Activated CD8-positive, alpha-beta memory T cell treated with anti-CD3 and anti-CD28 coated beads for 4 hours (primary cell): ENCODE measurements around the gene ZDHHC13.

ENCODE experiments used
- DNase-seq, 2 donors: peaks; one replicate each; pipeline ENCODE4 v3.0.0-alpha.2; 2020; ENCODE audit warnings: low read depth in 2 of 2

The ZDHHC13 gene, protein sequence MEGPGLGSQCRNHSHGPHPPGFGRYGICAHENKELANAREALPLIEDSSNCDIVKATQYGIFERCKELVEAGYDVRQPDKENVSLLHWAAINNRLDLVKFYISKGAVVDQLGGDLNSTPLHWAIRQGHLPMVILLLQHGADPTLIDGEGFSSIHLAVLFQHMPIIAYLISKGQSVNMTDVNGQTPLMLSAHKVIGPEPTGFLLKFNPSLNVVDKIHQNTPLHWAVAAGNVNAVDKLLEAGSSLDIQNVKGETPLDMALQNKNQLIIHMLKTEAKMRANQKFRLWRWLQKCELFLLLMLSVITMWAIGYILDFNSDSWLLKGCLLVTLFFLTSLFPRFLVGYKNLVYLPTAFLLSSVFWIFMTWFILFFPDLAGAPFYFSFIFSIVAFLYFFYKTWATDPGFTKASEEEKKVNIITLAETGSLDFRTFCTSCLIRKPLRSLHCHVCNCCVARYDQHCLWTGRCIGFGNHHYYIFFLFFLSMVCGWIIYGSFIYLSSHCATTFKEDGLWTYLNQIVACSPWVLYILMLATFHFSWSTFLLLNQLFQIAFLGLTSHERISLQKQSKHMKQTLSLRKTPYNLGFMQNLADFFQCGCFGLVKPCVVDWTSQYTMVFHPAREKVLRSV

DNA sequence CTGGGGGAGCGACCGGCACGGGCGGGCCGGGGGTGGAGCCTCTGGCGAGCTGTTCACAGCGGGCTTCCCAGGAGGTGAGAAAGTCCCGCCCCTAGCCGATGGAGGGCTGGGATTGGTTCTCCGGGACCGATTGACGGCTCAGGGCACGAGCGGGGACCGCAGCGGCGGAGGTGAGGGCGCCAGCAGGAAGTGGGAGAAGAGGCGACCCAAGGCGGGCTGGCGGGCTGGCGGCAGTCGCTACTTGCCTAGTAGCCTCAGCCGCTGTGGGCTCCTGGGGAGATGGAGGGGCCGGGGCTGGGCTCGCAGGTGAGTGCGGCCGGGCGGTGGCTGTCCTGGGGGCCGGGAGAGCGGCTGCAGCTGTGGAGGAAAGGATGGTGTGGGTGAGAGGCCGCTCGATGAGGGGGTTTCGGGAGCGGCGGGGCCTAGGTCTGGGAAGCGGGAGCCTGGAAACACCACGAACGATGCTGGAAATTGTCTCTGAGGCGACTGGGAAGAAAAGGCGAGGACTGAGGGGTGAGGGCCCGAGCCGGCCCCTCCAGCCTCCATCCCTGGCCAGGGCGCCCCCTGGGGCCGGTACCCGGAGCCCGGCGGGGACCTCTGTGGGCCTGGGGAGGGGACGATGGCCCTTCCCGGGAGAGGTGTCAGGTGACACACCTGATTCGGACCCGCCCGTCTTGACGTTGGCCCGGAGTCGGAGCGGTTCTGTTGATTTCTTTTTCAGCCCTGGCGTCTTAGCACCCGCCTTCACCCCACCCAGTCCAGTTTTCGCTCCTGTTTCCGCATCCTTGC is at the start of gene ZDHHC13:
Gene ZDHHC13, plus strand, starts transcription at position 198 of the 789 bp plus-strand sequence. Its CDS starts 82 bp downstream, at position 280.
- DNase-seq: peak; percentile 88

DNA sequence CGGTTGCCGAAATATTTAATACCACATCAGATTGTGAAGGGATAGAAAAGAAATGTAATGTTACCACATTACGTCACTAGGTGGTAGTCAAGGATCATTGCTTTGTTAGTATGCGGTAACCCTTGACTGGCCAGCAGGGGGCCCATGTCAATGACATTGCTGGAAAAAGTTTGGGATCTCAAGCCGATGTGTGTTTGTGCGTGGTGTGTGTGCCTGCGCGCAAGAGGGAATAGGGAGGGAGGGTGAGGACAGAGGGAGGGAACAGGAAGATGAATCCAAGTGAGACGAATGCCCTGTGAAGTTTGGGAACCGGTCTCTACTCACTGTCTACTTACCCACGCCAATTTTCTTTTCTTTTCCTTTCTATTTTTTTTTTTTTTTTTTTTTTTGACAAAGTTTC is 45.7 kb upstream of the ZDHHC13 start:
- peak; percentile 7 to 13 for DNase-seq

DNA sequence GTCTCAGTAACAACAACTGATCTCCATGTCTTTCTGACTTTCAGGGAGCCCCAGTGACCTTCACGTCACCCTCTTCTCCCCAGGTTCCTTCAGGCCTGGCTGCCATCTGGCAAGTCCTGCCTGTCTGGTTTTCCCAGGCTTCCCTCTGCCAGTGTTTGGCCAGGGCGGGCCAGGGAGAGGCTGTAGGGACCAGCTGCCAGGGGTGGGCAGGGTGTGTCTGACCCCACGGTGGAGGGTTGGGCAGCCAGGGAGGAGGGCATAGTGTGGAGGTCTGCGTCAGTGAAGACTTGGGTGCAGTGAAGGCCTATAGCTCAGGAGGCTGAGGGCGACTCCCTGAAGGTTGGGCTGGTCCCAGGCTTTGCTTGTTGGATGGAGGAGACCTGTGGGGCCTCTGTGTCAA is 44.5 kb upstream of the ZDHHC13 start:
- DNase-seq: no peak

DNA sequence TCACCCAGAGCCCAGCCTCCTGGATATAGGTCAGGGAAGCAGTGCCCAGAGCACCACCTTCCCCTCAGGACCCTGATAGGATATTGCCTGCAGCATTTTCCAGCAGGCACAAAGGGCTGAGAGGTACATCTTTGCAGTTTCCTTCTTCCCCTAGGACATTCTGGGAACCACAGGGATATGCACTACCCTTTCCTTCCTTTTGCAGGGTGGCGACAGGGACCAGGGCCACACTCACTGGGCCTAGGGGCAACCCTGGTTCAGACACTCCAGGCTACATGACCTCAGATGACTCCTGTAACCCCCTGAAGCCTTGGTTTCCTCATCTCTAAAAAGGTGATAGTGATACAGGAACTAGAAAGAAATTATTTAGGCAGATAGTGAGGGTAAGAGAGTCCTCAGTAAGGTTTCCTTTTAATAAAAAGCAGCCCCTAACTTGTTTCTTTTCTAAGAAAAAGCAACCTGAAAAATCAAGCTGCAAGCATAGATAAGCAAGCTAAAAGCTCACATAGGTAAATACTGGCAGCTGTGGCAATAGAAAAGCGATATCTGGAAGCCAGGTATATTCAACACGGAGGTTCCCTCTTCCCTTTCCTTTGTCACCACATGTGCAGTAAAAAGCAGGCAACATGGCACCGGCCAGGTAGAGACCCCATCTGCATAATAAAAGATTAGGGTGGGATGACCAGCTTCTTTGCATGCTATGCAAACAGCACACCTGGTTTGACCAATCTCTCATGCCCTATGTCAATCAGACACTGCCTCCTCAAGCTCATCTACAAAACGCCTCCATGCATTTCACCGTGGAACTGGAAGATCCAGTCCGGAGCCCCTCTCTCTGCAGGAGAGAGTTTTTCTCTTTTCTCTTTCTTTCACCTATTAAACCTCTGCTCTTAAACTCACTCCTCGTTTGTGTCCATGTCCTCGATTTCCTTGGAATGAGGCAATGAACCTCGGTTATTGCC is 43.2 kb upstream of the ZDHHC13 start:
- no peak for DNase-seq

DNA sequence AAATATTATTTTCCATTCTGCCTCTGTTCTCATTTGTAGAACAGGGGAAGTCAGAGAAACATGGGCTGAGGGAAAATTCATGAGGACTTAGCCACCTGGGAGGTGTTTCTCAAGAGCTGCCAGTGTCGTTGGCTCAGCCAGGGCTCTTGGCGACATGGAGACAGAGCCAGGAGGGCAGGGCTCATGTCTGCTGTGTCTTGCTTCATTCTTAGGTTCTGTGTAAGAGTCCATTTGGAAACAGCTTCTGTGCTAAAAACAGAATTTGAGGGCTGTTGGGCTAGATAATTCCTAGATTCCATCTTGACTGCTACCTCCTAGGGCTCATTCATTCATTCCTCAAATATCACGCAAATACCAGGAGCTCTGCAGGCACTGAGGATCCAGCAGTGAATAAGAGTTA is 41.3 kb upstream of the ZDHHC13 start:
- no peak for DNase-seq

DNA sequence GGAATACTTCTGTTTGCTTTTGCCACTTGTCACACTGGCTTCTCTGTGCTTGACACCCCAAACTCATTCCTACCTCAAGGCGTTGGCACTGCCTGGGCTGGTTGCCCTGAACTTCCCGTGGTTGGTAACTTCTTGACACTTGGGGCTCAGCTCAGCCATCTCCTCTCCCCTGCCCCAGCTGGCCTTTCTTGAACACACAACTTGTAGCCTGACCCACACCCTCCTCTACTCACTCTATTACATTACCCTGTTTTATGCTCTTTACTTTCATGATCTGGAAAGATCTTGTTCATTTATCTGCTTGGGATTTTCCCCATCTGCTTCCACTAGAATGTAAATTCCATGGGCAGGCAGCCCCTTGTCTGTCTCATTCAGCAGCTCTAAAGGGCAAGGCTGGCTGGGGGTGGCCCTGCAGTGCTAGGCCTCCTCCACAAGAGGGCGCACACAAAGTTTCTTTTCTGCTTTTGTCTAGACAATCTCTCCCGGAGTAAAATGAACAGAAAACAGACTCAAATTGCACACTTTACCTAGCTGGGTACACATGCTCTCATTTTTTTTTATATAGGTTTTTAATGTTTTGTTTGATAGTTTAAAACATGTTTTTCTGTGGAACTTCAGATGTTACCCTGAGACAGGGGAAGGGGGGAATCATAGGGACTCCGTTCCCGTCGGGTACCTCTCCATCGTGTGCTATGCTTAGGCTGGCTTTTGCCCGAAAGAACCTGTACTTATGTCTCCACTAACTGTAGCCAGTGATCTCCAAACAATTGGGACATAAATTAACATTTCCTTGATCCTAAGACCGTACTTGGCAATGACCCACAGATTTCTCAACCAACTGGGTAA is 40.0 kb upstream of the ZDHHC13 start:
- peak in 1 of 2 donors; percentile 13 for DNase-seq

DNA sequence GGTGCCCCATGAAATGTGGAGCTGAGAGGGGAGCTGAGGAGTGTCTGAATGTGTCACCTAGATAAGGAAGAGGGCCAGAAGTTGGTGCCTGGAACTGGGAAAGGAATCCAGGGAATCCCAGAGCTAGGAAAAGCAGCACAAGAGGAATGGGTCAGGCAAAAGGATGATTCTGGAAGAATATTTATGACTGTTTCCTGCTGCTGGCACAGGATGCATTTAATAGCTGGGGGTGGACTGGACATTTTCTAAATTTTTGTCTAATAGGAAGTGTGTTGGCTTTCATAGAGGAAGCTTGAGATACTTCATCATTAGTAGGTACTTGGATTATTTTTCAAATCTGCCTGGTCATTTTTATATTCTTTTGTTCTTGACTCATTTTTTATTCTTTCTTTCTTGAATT is 39.0 kb upstream of the ZDHHC13 start:
- DNase-seq: no peak

DNA sequence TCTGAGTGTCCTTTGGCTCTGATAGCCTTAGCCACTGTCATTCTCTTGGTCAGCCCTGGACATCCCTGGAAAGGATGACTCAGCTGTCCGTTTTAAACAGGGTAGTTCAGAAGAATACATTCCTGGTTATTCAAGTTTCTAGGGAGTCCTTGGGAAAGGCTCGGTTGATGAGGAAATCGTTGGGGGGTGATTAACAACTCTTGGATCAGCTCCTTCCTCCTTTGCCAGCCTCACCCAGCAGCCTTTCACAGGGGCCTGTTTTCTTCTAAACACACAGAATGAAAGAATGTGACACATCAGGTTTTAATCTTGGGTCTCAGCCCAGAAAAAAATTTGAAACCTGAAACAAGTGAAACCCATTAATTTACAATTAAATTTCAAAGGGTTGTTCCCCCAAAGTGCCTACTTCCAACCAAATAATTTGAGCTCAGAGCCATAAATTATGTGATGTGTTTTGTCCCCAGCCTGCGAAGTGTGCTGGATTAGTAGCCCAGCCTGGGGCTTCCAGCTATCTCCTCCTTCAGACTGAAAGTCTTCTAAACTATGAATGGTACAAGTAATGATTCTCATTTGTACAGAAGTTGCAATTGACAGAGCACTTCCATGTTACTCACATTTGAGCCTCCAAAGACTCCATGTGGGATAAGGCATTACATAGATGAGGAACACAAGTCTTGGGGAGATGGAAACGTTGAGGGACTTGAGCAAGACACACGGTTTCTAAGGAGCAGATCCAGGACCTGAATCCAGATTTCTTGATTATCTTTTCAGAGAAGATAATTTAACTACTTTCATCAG is 37.1 kb upstream of the ZDHHC13 start:
- no peak for DNase-seq

DNA sequence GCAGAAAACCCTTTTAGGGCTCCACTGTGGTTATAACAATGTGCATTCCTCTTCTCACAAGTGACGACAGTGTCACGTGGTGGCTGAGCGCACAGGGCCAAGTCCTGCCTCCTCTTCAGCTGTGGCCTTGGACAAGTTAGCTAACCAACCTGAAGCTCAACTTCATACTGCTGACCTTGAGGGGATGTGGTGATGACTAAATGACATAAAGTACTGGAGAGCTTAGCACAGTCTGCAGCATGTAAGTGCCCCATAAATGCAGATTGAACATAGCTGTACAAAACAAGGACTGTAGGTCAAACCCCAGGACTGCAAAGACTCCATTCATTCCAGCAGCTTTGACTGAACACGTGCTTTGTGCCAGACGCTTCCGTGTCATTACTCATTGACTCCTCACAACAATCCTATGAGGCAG is 36.4 kb upstream of the ZDHHC13 start:
- DNase-seq: no peak

DNA sequence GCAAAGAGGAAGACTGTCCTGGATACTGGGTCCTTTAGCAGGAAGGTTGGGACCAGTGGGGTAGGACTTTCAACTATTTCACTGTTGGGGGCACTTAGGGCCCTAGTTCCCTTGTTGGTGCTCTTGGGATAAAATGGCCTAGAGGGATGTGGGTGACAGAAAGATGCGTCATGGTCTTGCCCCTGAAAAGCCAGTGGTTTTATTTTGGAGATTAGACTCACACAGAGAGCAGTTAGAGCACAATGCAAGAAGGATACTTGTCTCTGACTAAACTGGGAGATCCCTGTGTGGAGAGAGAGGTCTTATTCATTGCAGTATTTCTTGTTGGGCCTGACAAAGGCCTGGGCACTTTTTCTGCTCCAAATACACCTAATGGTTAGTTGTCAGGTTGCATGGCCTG is 33.8 kb upstream of the ZDHHC13 start:
- no peak for DNase-seq

DNA sequence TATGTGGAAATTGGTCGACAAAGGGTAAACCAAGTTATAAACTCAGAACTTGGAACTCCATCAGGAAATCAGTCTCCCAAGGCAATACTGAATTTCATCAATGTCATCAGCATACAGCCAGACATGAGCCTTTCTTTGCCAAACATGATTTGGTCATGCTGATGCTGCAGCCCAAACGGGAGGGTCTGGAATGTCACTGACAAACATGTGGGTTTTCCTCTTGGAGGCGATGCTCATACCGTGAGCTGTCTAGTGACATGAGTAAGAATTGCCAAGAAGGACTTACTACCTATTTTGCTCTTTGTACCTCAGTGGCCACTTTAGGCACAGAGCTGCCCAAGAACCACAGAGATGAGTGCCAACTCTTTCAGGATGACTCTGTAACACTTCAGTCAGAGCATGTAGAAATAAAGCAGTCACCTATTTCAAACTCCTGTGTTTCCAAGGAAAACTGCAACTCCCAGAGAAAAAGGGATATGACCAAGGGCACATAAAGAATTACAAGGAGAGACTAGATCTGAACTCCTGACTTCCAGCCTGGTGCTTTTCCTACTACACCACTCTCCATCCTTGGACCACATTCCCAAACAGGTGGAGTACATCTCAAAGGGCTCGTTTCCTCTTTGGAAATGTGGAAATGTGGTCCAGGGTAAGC is 32.2 kb upstream of the ZDHHC13 start:
- no peak for DNase-seq

DNA sequence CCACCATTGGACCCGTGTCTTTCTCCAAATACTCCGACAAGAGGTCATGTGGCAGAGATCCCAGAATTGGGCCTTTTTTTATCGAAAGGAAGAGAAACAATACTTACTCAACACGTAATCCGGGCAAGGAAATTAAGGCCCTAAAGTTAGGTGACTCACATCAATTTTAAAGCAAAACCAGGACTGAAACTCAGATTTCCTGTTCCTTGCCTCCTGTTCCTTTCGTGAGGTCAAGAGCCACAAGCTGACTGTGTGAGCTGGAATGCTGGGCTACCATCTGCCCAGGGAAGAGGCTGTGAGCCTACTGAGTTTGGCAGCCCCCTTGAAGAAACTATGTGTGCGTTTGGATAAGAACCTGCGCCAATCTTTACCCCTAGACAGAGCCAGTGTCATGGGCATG is 29.3 kb upstream of the ZDHHC13 start:
- DNase-seq: no peak

DNA sequence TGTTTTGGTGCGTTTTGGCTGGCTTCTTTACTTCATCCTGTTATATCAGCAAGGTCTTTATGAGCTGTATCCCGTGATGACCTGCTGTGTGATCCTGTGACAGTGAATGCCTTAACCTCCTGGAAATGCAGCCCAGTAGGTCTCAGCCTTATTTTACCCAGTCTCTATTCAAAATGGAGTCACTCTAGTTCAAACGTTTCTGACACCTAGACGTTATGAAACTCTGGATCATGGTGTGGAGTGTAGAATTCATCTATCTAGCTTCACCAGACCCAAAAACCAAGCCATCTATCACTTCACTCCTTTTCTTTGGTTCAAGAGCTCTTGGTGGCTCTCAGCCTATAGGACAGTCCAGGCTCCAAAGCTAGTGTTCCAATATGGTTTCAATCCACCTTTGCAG is 28.2 kb upstream of the ZDHHC13 start:
- no peak for DNase-seq

DNA sequence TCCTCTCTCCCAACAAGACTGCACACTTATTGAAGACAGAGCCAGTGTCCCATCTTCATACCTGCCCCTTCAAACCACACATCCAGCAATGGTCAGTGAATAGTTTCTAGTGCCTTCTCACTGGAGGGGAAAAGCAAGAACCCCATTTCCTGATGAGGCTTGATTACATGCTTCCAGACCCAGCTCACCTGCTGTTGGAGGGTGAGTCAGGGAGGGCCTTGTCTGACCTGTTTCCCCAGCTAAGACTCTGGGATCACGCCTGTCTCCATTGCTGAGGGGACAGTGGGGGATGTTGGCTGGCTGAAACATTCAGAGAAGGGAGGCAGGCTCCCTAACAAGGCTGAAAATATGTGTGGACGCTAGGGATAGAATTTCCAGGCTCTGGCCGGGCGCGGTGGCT is 27.5 kb upstream of the ZDHHC13 start:
- no peak for DNase-seq

DNA sequence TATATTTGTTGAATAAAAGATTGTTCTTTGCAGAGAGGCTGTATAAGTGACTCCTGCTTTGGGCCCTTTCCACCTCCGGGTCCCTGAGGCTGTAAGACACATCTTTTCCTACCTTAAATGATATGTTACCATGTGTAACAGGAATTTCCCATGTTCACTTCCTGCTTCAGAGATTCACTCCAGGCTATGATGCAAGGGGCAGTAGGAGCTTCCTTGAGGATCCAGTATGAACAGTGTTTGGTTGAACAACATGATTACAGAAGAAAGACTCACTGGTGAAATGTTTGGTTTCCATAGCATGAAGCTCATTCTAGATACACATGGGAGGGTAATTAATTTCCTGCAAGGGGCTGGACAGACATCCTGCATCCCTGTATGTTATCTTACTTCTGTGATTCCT is 25.6 kb upstream of the ZDHHC13 start:
- no peak for DNase-seq

DNA sequence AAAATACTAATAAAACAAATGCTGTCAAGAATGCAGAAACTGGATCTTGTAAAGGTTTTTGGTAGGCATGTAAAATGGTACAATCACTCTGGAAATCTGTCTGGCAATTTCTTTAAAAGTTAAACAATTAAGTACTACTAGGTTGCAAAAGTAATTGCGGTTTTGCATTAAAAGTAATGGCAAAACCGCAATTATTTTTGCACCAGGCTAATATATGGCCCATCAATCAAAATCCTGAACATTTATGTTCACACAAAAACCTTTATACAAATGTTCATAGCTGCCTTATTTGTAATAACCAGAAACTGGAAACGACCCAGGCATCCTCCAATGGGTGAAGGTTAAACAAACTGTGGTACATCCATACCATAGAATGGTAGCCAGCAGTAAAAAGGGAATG is 24.6 kb upstream of the ZDHHC13 start:
- DNase-seq: no peak

DNA sequence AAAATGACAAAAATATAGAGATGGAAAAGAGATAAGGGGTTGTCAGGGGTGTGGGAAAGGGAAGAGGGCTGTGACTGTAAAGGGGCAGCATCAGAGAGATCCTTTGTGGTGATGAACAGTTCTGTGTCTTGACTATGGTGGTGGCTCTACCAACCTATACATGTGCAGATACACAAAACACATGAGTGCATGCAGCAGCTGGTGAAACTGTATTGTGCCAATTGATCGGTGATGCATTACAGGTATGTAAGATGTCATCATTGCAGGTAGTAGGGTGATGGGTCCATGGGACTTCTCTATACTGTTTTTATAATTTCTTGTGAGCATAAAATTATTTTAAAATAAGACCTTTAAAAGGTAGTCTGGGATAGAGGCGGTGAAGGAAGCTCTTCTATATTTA is 24.1 kb upstream of the ZDHHC13 start:
- no peak for DNase-seq

DNA sequence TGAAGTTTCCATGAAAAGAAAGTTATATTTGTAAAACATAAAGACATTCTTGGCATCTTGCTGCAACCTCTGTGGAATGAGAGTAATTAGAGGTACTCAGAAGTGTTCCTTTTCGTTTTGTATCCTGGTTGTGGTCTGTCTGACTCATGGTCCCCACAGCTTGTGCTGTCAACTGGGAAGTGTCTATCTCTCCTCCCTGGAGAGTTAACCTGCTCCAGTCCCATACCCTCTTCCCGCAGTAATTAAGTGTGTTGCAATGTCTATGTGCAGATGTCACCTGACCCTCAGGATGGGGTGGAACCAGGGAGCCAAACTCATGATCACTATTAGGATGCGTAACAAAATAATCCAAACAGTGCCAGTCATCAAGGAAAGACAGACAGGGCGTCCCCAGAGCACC is 23.0 kb upstream of the ZDHHC13 start:
- DNase-seq: no peak

DNA sequence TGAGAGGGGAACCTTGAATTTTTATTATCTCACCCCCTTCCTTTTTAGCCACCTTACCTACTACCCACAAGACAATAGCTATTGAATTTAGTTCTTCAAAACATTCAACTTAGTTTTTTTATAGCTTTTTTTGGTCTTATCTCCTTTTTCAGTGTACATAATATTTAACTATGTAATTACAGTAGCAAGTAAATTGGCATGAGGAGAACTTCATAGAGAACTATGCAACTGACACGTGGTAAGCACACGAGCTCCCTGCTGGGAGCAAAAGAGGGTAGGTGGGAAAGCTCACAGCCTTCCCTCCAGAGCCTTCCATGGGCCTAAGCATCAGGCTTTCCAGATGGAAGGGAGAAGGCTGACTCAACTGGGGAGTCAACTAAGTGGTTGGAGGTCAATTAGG is 22.1 kb upstream of the ZDHHC13 start:
- DNase-seq: no peak
